Gastrocnemius medialis (tissue), 4 donors: ENCODE measurements around the gene COPS7A.

ENCODE experiments used
- CTCF ChIP-seq, 5 experiments: fragments of 450-650 bp in 3 of 5; fragments of 200-600 bp in 2 of 5; sonication (generic) in 2 of 5; IDR thresholded peaks in 4 of 5; conservative IDR thresholded peaks in 1 of 5; 1 replicate in 4 of 5; 2 replicates in 1 of 5; pipeline ENCODE4 v1.5.1; 2016 to 2019; ENCODE audit warnings: antibody characterized with exemption in 5 of 5, mild to moderate bottlenecking in 3 of 5, moderate library complexity in 3 of 5
- POLR2A ChIP-seq, 2 donors: fragments of 450-650 bp; IDR thresholded peaks; one replicate each; pipeline ENCODE4 v1.6.1; 2017; ENCODE audit warnings: antibody characterized with exemption in 2 of 2, mild to moderate bottlenecking in 2 of 2, moderate library complexity in 2 of 2

- TF ChIP-seq CTCF (IDR thresholded peaks at IDR 0.05 in 4 of 5, conservative IDR thresholded peaks at IDR 0.05 in 1 of 5) (no peak), POLR2A (IDR thresholded peaks at IDR 0.05) (no peak)
Measured at GRCh38 chr12:6757028-6757690, 33.3 kb downstream of the COPS7A start.
